GM19324 (cell line): ENCODE results near the gene NTRK3.

Experiments
- ATAC-seq: cut with Tn5 transposase; IDR thresholded peaks from one replicate; pipeline ENCODE4 v1.9.1; 2021; ENCODE audit warnings: mild to moderate bottlenecking, moderate library complexity; ENCODE audit not compliant: unreplicated experiment, low FRiP score

Gene NTRK3

GRCh38 chr15:88232771-88233201 lies 23.8 kb downstream of the NTRK3 start:
- ATAC-seq = no peak

- ATAC-seq = no peak
These were observed 24.5 kb downstream of the NTRK3 start for GRCh38 chr15:88231909-88232644.

- ATAC-seq = no peak
These were observed 25.7 kb downstream of the NTRK3 start for GRCh38 chr15:88230823-88231222.

GRCh38 chr15:88225461-88225860 lies 31.1 kb downstream of the NTRK3 start:
- ATAC-seq = no peak

GRCh38 chr15:88223084-88223483 lies 33.5 kb downstream of the NTRK3 start:
- ATAC-seq = no peak

GRCh38 chr15:88221836-88222235 lies 34.7 kb downstream of the NTRK3 start:
- no peak for ATAC-seq

GRCh38 chr15:88220443-88221335 lies 35.9 kb downstream of the NTRK3 start:
- ATAC-seq = no peak

- ATAC-seq = no peak
These were observed 36.9 kb downstream of the NTRK3 start for GRCh38 chr15:88219623-88220022.

GRCh38 chr15:88218557-88219221 lies 37.9 kb downstream of the NTRK3 start:
- no peak for ATAC-seq

- no peak for ATAC-seq
These were observed 41.4 kb downstream of the NTRK3 start for GRCh38 chr15:88215066-88215648.

GRCh38 chr15:88209111-88209510 lies 47.4 kb downstream of the NTRK3 start:
- no peak for ATAC-seq

GRCh38 chr15:88208396-88208795 lies 48.1 kb downstream of the NTRK3 start:
- no peak for ATAC-seq

GRCh38 chr15:88207565-88207964 lies 49.0 kb downstream of the NTRK3 start:
- no peak for ATAC-seq

- no peak for ATAC-seq
These were observed 52.0 kb downstream of the NTRK3 start for GRCh38 chr15:88204584-88204983.

GRCh38 chr15:88202231-88202630 lies 54.3 kb downstream of the NTRK3 start:
- no peak for ATAC-seq

GRCh38 chr15:88201207-88201606 lies 55.3 kb downstream of the NTRK3 start:
- ATAC-seq = no peak

GRCh38 chr15:88196961-88197360 lies 59.6 kb downstream of the NTRK3 start:
- ATAC-seq = no peak

- ATAC-seq = no peak
These were observed 62.4 kb downstream of the NTRK3 start for GRCh38 chr15:88194162-88194561.

- no peak for ATAC-seq
These were observed 63.1 kb downstream of the NTRK3 start for GRCh38 chr15:88193415-88193814.

GRCh38 chr15:88191812-88192165 lies 64.8 kb downstream of the NTRK3 start:
- ATAC-seq = no peak

- ATAC-seq = no peak
These were observed 66.3 kb downstream of the NTRK3 start for GRCh38 chr15:88190232-88190631.
